Kidney (tissue), 14 donors: ENCODE measurements around the gene NYAP2. TPM values are rescaled to one million over a fixed set of nuclear protein-coding genes. Genes with fewer than 3 reads are reported as not detected.

ENCODE experiments used
- DNase-seq, 5 donors: peaks; one replicate each; pipeline ENCODE4 v3.0.0-alpha.2; 2013 to 2020
- FAIRE-seq: peaks from 2 replicates; lab custom pipeline; 2012; peaks lifted over from hg19 to GRCh38; lab: Jason Lieb, UNC
- H3K27ac ChIP-seq, 2 donors: one replicate each; pipeline ENCODE4 v1.7.0; 2013; ENCODE audit warnings: low read depth in 2 of 2, low read length in 2 of 2, inconsistent platforms in 1 of 2
- H3K27me3 ChIP-seq: one replicate; pipeline ENCODE4 v1.7.1; 2013; ENCODE audit warnings: low read length, inconsistent platforms; ENCODE audit not compliant: control insufficient read depth, insufficient read depth
- H3K36me3 ChIP-seq, 3 donors: one replicate each; pipeline versions ENCODE4 v1.7.0 to v1.7.1; 2013; ENCODE audit warnings: low read length in 3 of 3, control low read depth in 1 of 3, inconsistent platforms in 1 of 3; ENCODE audit not compliant: insufficient read depth in 3 of 3, control insufficient read depth in 2 of 3
- H3K4me1 ChIP-seq, 3 donors: one replicate each; pipeline versions ENCODE4 v1.7.0 to v1.7.1; 2013; ENCODE audit warnings: low read length in 3 of 3, inconsistent platforms in 1 of 3, low read depth in 1 of 3; ENCODE audit not compliant: control insufficient read depth in 2 of 3, insufficient read depth in 2 of 3
- H3K4me3 ChIP-seq, 3 donors: one replicate each; pipeline versions ENCODE4 v1.7.0 to v1.8.1; 2013; ENCODE audit warnings: low read length in 3 of 3, control low read depth in 1 of 3, inconsistent platforms in 1 of 3
- H3K9ac ChIP-seq, 3 donors: one replicate each; pipeline versions ENCODE4 v1.7.0 to v1.7.1; 2013; ENCODE audit warnings: low read length in 3 of 3, control low read depth in 1 of 3, inconsistent platforms in 1 of 3
- H3K9me3 ChIP-seq, 3 donors: one replicate each; pipeline versions ENCODE4 v1.7.0 to v1.7.1; 2013; ENCODE audit warnings: low read length in 3 of 3, control low read depth in 1 of 3, inconsistent platforms in 1 of 3; ENCODE audit not compliant: control insufficient read depth in 2 of 3, insufficient read depth in 1 of 3
- intact Hi-C: fragments of 100-400 bp; cut with DNase I; formaldehyde crosslinking; loops from one replicate; pipeline ENCODE4 v1.11.1; 2022
- polyA plus RNA-seq: library from polyadenylated mRNA; stranded (reverse); fragments of 350-450 nt; fragmentation: Illumina TruSeq; extraction: RNeasy Lipid Tissue Mini Kit (QIAGEN cat#74804); gene quantifications from one replicate; pipeline ENCODE4 v1.2.3, GENCODE V29; 2014; ENCODE audit warnings: low read depth, low replicate concordance; ENCODE audit not compliant: insufficient read depth
- total RNA-seq: library from RNA; stranded (reverse); fragmentation: NEBNext Ultra II Directional; extraction: Animal tissue kit (Norgen Biotek cat#: 25700); gene quantifications from one replicate; pipeline ENCODE4 v1.2.1, GENCODE V29; 2021
- TF ChIP-seq, protein P1 (sequence below): IDR thresholded peaks from 3 replicates; pipeline ENCODE4 v1.5.1; 2012; ENCODE audit warnings: mild to moderate bottlenecking, moderate library complexity, borderline replicate concordance; ENCODE audit not compliant: insufficient read depth; ENCODE audit errors: extremely low read depth
- donor health status: control.
- donor health status: control.
- donor health status: control.
- donor health status: control.
- donor health status: control.
- donor health status: DM: yes; HTN: yes; CAD: no.
- donor health status: Normal renal cell carcinoma (clear cell type).

Gene NYAP2
- total and polyA plus RNA-seq, 2 donors from 2014 or later: 0.66 TPM; not detected in 1

DNA sequence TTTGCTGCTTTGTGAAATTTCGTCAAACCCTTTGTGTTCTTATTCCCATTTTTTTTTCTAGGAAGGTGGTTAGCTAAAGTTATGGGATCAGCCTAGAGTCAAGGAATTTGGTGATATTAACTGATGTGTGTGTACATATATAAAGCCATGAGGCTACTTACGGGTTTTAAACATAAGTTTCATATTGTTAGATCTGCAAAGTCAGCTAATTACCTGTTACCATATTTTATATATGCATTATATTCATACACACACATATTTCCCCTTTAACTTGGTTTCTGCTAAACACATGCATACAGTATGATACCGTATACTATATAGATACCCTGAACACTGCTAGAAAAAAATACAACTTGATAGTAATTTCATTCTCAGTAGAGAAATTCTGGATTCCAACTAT is 241.0 kb downstream of the NYAP2 start:
- H3K9ac ChIP-seq: no peak overlapping the region
- H3K36me3 ChIP-seq: no peaks in the 10 kb centered on the region
- intact Hi-C loops: no loop called here
- DNase-seq (no peak), FAIRE-seq (no peak)
- H3K27me3 ChIP-seq: no peaks in the 10 kb centered on the region
- H3K27ac ChIP-seq: no peak overlapping the region
- no peaks in the 10 kb centered on the region for H3K4me1 ChIP-seq
- TF ChIP-seq, protein P1, sequence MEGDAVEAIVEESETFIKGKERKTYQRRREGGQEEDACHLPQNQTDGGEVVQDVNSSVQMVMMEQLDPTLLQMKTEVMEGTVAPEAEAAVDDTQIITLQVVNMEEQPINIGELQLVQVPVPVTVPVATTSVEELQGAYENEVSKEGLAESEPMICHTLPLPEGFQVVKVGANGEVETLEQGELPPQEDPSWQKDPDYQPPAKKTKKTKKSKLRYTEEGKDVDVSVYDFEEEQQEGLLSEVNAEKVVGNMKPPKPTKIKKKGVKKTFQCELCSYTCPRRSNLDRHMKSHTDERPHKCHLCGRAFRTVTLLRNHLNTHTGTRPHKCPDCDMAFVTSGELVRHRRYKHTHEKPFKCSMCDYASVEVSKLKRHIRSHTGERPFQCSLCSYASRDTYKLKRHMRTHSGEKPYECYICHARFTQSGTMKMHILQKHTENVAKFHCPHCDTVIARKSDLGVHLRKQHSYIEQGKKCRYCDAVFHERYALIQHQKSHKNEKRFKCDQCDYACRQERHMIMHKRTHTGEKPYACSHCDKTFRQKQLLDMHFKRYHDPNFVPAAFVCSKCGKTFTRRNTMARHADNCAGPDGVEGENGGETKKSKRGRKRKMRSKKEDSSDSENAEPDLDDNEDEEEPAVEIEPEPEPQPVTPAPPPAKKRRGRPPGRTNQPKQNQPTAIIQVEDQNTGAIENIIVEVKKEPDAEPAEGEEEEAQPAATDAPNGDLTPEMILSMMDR: no peak
- H3K4me3 ChIP-seq: no peak overlapping the region
- no peaks in the 10 kb centered on the region for H3K9me3 ChIP-seq

DNA sequence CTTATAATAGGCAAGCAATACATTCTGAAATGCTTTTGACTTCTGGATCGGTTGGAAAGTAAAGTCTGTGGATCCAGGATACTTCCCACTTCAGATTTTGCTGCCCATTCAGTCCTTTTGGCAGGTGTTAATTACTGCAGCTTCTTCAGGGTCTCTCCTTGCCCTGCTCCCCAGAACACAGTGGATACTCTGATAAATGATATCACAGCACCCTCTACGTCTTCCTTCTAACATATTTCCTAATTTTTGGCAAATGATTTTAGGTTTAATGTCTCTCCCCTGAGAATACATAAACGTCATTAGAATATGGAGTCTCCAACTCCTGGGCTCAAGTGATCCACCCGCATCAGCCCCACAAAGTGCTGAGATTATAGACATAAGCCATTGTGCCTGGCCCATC is 249.8 kb downstream of the NYAP2 start:
- Histone ChIP-seq H3K4me3 (no peak overlapping the region), H3K36me3 (no peaks in the 10 kb centered on the region), H3K9me3 (no peaks in the 10 kb centered on the region), H3K27ac (no peak overlapping the region), H3K27me3 (no peaks in the 10 kb centered on the region), H3K9ac (no peak overlapping the region), H3K4me1 (no peaks in the 10 kb centered on the region)
- intact Hi-C loops: no loop called here
- TF ChIP-seq, protein P1: no peak
- no peak for DNase-seq
- no peak for FAIRE-seq

DNA sequence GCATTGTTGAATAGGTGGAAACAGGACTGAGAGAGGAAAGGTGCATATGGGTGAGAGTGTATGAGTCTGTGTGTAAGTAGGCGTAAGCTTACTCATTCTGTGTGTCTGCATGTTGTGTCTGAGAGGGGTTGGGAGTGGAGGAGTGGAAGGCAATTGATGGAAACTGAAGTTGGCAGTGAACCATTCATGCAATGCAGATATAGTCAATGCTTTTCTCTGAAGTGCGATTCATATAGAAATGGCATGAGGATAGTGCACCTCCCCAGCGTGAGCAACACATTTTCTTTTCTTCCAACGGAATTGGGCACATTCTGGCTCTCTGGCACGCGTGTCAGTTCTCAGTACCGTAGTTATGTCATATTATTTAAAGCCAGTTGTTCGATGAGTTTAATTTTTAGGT is 250.5 kb downstream of the NYAP2 start:
- Histone ChIP-seq H3K27me3 (no peaks in the 10 kb centered on the region), H3K9ac (no peak overlapping the region), H3K36me3 (no peaks in the 10 kb centered on the region), H3K9me3 (no peaks in the 10 kb centered on the region), H3K27ac (no peak overlapping the region), H3K4me1 (no peaks in the 10 kb centered on the region), H3K4me3 (no peak overlapping the region)
- DNase-seq (no peak), FAIRE-seq (no peak)
- TF ChIP-seq, protein P1: no peak
- intact Hi-C loops: loop anchor here (10.0 kb wide), 1 partner anchor 365 kb away; no protein-coding TSS in a partner anchor
